ENCODE data around the gene URAD.

Gene URAD

GRCh38 chr13:27997904-27998522, 9.5 kb upstream of the URAD start:
- no peak for DNase-seq

GRCh38 chr13:27991881-27992280, 3.4 kb upstream of the URAD start:
- no peak for DNase-seq

DNA sequence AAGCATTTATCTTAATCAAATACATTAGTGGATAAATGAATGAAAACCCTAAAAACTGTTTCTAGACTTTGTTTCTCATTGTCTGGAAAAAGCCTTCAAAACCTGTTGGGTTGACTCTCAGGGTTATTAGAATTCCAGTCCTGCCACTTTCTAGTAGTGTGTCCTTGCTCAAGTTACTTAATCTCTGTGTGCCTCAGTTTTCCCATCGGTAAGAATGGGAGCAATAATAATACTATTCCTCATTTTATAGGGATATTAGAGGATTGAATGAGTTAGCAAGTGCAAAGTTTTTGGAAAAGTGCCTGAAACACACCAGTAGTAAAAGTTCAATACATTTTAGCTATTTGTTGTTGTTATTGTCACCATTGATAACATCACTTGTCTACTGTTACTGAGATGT, 2.9 kb downstream of the URAD start:
- DNase-seq, result no peak

- DNase-seq, result no peak
These were observed 6.1 kb downstream of the URAD start for GRCh38 chr13:27982361-27982760.

DNA sequence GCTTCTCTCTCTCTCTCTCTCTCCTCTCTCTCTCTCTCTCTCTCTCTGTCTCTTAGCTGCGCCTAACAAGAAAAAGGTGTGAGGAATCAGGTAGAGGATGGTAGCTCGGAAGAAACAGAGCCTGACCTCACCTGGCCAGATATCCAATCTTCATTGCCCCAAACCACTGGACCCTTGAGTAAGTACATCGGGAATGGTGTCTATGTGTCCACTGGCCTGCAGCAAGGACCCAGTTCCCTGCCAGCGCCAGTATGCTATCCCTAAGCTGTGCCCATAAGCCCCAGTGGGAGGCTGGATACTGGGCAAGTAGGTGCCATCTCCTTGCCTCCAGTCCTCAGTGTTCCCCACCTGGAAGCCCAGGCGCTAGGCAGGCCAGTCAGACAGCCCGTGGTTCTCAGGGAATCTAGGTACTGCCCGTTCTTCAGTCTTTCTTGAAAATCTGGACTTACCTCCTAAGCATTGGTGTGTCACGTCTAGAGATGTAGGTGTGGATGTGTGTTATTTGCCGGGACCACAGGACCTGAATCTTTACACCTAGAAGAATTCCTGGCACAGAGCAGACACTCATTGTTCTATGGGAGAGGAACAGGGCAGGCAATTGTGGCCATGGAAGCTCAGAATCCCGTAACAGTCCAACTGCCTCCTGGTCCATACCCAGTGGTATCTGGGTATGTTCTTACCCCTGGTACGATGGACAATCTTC, 7.3 kb downstream of the URAD start:
- DNase-seq, result no peak

GRCh38 chr13:27980280-27980998, 8.1 kb downstream of the URAD start:
- no peak for DNase-seq

DNA sequence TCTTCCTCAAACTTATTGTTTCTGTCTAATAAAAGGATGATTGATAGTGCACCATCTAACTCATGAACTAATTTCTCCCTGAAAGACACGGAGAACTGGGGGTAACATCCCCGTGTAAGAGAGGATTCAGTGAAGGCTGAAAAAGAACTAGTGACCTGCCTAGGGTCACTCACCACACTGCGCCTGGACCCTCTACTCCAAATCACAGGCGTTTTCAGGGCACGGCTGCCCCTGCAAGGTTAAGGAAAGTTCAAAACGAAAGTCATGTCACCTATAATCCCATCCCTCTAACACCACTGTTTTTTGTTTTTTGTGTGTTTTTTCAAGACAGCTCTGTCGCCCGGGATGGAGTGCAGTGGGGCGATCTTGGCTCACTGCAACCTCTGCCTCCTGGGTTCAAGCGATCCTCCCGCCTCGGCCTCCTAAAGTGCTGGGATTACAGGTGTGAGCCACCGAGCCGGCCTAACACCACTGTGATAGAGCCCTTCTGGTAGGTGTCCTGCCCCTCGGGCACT, 8.7 kb downstream of the URAD start:
- DNase-seq, result no peak

DNA sequence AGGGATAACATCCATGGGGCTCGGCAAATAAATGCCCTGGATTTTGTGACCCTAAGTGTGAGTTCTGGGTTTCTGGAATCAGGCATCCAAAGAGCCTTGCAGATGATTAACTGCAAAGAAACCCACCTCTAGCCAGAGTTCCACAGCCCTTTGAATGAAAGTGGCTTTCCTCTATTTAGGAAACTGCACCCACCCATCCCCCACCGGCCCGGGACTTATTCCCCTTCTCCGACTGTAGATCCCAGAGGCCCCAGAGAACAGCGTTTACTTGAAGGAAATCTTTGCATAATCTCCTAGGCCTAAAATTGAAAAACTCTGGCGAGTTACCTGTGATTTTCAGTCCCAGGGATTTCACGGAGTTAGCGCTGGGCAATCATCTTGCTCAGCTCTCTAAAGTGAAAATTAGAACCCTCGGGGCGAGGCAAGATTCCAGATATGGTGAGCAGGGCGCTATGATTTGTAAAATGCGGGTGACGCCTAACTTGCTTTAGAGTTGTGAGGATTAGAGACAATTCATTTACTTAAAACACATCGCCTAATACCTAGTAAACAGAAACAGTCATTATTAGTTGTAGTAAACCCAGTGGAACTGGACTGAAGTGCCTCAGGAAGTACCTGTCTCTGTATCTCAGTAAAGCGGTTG, 9.4 kb downstream of the URAD start:
- DNase-seq, result no peak

- no peak for DNase-seq
These were observed 10.1 kb downstream of the URAD start for GRCh38 chr13:27978301-27978968.

DNA sequence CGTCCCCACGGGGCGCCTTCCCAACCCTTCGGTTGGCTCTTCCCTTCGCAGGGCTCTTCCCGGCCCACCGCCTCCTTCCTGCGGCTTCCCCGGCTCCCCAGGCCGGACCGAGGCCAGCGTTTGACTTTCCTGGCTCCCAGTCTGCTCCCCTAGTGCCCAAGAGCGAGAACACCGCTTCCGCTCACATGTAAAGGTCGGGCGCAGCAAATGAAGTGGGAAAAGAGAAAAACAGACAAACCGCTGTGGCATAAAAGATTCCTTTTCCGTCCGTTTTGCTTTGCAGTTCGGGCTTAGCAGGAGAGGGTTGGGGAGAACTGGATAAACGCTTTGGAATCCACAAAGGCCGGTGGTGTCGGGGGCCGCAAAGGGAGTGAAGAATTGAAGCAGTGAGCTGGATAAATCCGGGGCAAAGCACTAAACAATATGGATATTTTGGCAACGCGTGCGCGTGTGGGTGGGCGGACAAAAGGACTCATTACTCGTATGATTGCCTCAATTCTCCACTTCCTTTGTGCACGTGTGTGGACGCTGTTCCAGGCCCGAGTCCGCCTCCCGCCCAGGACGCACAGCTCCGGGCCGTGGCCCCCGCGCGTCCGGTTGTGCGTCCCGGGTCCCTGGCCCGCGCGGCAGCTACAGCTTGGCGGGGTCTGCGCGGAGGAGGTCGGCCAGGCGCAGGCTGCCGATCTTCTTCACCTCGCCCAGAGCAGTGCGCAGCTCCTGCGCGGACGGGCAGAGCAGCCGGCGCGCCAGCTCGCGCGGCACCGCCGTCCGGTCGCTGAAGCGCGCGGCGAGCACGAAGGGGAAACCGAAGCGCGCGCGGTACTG, 10.8 kb downstream of the URAD start:
- no peak for DNase-seq

DNA sequence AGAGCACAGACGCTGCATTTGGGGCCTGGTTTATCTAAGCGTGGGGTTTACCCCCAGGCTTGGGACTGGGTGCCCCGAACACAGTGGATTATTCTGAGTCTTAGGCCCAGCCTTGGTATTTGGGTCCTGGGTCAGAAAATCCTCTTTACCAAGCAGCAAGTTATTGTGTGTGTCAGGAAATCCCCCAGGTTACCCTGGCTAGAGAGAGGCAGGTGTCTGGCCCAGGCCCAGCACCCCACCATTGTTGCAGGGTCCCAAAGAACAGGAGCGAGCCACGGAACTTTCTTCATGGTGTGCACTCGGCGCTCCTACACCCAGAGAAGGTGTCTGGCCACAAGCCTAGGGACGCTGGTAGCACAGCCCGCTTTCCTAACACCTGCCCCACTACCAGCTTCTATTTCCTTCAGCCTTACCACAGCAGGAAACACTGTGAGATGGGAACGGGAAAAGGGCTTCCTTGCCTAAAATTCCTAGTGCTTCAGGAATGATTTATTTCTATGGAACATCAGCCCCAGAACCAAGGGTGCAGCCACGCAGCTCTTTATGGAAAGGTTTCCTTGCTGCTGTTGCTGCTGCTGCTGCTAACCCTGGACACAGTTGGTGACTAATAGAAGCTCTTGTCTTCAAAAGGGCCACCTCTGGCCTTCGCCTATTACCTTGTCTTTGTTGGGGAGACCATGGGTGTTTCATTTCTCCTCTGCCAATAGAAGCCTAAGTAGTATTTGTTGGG, 12.0 kb downstream of the URAD start:
- no peak for DNase-seq

DNA sequence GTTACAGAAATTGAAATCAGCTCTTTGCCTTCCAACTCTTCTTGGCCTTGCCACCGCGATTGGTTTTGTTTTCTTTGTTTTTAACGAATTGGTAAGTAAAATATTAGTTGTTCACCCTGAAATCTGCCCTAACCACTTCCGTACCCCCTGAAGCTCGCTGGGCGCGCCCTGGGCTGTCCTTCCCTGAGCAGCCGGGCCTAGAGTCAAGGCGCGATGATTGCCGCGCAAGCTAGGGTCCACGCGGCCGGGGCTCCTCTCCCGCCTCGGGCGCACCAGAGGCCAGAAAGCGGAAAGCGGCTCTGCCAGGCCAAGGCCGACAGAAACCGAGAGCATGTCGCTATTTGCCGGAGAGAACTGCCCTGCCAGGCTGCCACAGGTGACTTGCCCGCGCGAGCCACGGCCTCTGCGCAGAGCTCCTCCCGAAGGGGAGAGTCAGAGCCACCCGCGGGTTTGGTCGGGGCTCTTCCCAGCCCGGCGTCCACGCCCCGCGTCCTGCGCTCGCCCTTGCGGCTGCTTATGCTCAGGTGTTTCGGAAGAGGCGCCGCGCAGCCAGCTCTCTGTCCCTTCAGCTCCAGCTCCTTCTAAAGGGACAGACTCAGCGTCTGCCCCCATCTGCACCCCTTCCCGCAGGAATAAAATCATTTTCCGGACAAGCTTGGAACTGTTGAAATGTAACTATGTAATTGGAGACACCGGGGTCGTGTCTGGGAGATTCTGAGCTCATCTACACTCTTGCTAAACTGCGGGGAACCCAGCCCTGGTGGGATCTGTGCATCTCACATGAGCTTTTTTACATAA, 12.7 kb downstream of the URAD start:
- DNase-seq, result no peak

- no peak for DNase-seq
These were observed 14.4 kb downstream of the URAD start for GRCh38 chr13:27973961-27974662.

DNA sequence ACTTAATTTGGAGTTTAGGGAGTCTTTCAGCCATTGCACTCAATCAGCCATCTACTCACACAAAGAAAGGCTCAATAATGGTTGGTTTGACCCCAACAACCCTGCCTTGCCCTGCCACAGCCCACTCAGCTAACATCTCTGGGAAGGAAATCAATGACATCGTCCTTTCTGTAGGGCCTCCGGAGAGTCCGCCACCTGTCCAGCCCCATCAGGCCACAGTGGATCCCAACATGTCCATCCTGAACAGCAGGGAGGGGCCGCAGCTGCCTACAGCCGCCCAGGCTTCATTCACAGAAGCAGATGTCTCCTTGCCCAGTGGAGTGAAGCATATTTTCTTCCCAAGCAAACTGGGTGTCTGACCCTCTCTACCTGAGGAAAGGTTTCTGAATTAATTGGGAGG, 15.2 kb downstream of the URAD start:
- no peak for DNase-seq

- DNase-seq, result no peak
These were observed 16.0 kb downstream of the URAD start for GRCh38 chr13:27972478-27972820.

GRCh38 chr13:27971776-27972477, 16.6 kb downstream of the URAD start:
- DNase-seq, result no peak

- DNase-seq, result no peak
These were observed 17.3 kb downstream of the URAD start for GRCh38 chr13:27971236-27971645.

DNA sequence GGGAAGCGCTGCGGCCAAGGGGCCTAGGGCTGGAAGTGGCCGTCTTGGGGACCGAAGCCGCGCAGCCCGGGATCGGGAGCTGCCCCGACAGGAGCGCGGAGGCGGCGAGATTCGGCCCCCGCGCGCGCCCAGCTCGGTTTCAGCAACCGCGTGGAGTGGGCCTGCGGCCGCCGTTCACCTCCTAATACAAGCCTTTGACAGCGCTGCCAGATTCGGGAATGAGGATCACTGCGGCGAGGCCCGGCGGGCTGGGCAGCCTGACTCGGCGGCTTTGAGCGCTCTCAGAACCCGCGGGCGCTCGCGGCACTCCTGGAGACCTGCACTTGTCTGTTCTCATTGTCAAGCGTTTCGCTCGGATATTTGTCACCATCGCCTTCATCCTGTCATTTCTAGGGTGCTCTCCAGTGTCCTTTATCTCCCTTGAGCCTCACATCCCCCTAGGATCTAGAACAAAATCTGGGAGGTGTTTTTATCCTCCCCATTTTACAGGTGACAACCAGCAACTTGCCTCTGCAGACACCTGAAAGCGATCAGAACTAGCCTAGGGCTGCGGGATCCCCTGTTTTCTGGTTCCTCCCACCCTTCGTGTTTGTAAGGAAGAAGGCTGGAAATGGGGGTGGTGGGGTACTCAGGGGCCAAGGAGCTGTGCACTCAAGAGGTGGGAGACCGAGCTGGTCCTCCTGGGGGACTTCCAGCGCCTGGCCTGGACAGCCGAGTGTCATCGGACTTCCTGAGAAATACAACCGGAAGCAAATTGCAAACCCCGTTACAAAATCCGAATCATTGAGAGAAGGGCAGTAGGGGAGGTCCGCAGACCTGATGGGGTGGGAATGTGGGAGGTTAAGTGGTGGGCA, 17.9 kb downstream of the URAD start:
- no peak for DNase-seq

Data from stimulated activated CD4-positive, alpha-beta T cell treated with anti-CD3 and anti-CD28 coated beads, Interleukin-4, amount 100 ng/mL, for 4 hours (primary cell).